NCI-H128 (cell line): Measurements from ENCODE around the gene NRARP.
"Not testable (repeated sequence)": the region's sequence is repeated elsewhere in the genome, so short reads cannot be mapped to it uniquely, and the experiment has no call there.

ENCODE experiments used
- DNase-seq: peaks from one replicate; lab custom pipeline; 2025; ENCODE audit not compliant: unreplicated experiment; lab: John Stamatoyannopoulos, UW

Gene NRARP

DNA sequence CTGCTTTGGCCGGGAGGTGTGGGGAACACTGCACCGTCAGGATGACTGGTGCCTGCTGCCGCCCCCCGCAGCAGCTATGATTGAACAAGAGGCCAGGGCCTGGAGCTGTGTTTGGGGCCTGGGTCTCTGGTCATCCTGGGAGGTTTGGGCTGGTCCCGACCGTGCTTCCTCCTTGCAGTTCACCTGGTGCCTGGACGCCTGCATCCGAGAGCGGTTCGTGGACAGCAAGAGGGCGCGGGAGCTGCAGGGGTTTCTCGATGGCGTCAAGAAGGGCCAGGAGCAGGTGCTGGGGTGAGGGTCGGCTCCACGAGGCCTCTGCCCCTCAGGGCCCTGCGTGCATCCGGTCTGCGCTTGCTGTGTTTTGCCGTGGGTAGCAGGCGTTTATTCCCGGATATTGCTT is 38.0 kb downstream of the NRARP start:
- no peak for DNase-seq

DNA sequence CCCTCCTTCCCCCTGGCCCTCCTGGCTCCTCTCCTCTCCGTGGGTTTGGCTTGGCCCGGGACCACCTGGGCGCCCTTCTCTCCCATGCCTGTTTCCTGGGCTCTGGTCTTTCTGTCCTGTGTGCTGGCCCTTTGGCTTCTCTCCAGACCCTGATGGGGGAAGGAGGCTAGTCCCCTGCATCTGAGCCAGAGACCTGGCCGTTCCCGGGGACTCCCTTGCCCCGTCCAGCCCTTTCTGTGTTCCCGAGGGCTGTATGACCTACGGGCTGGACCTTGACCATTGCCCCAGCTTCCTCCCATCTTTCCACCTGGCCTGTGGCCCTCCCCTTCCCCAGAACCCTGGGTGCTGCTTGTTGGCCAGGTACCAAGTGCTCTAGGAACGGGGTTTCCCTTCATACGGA is 38.6 kb downstream of the NRARP start:
- DNase-seq = no peak

DNA sequence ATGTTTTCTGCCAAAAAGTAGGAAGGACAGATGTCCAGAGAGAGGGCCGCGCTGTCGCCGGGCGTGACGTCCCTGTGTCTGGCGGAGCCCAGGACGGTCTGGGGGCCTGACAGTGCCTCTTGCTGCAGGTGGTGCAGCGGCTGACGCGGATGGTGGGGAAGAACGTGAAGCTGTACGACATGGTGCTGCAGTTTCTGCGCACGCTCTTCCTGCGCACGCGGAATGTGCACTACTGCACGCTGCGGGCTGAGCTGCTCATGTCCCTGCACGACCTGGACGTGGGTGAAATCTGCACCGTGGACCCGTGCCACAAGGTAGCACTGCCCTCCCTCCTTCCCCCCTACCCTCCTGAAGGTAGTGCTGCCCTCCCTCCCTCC is 39.2 kb downstream of the NRARP start:
- DNase-seq = no peak

DNA sequence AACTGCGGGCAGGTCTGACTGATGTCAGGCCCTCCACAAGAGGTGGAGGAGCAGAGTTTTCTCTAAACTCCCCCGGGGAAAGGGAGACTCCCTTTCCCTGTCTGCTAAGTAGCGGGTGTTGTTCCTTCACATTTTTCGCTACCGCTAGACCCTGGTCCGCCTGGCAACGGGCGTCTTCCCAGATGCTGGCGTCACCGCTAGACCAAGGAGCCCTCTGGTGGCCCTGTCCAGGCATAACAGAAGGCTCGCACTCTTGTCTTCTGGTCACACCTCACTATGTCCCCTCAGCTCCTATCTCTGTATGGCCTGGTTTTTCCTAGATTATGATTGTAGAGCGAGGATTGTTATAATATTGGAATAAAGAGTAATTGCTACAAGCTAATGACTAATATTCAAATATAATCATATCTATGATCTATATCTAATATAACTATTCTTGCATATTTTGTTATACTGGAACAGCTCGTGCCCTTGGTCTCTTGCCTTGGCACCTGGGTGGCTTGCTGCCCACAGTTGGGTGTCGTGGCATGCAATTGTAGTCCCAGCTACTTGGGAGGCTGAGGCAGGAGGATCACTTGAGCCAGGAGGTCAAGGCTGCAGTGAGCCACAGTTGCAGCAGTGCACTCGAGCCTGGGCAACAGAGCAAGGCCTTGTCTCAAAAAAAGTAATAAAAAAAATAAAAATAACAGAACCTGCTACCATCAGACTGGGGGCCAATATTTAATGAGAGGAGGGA is 39.7 kb downstream of the NRARP start:
- DNase-seq = not testable (repeated sequence)

DNA sequence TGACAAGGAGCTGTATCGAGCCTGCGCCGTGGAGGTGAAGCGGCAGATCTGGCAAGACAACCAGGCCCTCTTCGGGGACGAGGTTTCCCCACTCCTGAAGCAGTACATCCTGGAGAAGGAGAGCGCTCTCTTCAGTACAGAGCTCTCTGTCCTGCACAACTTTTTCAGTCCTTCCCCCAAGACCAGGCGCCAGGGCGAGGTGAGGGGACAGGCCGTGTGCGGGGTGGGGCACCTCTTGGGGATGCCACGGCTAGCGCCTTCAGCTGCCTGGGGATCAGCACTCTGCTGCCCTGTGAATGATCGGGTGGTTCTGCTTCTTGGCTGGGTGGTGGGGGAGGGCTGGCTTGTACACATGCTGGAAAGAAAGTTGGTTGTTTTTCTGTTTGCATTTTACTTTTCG is 45.2 kb downstream of the NRARP start:
- DNase-seq = no peak

DNA sequence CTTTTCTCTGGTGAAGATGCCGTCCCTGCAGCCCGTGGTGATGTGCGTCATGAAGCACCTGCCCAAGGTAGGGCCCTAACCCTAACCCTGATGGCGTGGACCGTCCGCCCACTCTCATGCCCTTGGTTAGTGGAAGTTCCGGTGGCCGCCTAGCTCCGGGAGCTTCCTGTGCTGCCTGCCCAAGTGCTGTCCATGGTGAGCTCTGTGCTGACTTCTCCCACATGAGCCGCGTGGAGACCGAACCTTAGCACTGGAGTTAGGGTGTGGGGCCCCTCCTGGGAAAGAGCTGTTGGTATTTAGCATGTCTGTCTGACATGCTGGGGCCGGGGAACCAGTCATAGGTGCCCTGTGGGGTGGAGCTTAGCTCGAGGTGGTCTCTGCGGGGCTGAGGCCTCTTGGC is 45.7 kb downstream of the NRARP start:
- no peak for DNase-seq

DNA sequence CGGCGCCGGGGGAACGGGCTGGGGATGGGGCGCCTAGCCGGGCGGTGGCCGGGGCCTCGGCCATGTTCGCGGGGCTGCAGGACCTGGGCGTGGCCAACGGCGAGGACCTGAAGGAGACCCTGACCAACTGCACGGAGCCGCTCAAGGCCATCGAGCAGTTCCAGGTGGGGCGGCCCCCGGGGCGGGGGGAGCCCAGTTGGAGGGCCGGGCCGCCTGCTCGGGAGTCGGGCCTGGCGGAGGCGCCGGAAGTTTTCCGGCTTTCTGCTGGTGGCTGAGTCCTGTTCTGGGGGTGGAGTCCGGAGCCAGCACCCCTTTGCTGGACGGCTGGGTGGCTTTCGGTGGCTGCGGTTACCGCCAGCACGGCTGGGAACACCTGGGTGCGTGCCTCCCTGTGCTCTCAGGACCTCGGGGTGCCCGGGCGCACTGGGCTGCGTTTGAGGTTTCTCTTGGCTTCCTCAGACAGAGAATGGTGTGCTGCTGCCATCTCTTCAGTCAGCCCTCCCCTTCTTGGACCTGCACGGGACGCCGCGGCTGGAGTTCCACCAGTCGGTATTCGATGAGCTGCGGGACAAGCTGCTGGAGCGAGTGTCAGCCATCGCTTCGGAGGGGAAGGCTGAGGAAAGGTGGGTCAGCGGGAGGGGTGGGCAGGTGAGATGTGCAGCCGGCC is 46.5 kb downstream of the NRARP start:
- no peak for DNase-seq

DNA sequence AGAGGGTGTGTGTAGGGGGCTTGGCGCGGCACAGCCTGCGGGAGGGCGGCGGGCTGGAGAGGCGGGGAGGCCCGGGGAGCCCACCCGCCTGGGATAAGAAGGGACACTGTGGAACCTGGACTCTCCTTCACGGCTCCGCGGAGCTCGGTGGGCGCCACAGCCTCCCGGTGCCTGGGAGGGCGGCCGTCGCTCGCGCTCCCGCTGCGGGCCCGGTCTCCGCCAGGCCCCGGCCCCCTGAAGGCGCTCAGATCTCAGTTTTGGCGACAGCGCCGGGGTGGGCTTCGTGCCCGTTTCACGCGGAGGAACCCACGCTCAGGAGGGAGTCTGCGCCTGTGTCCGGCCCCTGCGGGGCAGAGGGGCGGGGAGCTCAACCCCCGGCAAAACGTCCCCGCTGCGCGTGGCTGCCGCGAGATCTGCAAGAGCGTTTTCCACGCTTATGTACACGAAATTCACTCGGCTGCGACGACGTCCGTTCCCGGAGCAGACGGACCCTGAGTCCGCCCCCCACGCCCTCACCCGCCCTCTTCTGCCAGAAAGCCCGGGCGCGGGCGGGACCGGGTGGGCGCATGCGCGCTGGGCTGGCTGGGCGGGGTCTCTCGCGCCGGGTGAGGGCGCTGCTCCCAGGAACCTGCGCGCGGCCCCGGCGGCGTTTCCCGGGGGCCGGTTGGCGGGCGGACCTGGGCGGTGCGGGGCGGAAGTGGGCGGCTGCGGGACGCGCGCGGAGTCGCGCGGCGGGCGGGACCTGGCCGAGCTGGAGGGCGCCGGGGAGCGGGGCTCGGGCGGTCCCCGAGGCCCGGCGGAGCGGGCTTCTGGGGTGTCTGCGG is 47.2 kb downstream of the NRARP start, which contains the start of gene NELFB:
Gene NELFB, plus strand, starts transcription at position 704 of the 824 bp plus-strand sequence.
- DNase-seq = peak; percentile 85

DNA sequence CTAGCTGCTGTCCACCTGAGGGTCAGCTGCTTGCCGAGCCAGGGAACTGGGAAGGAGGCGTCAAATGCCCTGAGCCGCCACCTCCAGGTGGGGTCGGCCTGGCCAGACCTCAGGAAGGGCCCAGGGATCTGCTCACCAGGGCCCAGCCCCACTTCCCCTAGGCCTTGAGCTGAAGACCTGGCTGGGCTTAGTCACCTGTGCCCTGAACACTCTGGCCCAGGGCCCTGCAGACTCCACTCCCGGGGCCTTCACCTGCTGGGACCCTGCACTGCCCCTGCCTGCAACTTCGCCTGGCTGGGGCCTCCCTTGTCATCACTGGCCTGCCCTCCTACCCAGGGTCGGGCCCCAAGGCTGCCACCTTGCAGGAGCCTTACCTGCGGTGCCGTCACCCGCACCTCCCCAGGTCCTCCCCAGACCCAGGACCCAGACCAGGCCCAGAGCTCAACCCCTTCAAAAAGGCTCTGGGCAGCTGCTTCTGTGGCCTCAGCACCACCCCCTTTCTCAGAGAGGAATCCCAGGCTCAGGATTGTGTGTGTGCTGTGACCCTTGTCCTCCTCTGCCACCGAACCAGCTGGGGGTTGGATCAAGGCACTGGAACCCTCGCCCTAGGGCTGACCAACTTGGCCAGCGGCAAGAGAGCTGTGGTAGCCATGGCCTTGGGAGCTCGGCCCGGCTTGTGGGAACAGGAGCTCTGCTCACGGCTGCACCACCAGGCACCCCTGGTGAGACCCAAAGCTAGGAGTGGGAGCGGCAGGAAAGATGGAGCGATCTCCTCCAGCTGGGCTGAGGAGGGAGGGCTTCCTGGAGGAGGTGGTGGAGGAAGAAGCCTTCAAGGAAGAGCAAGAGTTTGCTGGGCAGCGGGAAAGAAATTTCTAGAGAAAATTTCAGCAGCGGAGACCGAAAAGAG is 48.1 kb downstream of the NRARP start:
- DNase-seq = no peak

DNA sequence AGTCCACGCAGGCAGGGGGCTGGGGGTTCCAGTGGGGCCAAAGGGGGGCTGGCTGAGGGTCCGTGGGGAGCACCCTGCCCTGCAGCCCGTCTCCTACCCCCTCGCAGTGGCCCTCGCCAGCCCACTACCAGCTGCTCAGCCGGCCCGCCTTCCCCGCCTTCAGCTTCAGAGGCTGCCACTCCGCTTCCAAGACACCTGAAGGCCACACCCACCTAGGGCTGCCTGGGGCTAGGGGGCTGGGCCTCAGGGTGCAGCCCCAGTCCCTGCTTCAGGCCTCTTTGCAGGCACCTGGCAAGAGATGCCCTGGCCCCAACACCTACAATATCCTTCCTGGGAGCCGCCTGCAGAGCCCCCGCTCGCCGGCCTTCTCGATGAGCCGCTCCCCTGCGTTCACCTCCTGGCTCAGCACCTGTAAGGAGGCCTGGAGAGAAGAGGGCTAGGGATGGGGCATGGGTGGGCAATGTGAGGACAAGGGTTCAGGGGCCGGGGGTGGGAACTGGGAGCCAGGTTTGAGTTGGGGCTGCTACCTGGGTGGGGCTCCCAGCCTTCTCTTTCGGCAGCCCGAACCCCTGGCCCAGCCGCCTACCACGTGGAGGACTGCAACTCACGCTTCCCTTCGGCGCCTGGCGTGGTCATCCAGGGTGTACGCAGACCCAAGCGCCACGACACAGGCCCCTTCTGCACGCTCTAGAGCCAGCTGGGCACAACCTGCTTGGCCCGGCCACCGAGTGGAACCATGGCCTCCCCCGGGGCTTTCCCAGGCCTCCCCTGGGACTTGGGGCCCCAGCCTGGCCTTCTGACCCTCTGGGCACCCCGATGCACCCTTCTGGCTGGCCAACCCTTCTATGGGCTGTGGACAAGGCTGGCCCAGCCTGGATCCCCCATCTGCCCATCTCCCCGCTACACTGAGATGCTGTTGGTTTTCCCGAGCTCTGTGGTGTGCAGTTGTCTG is 49.2 kb downstream of the NRARP start:
- DNase-seq = peak; percentile 43

DNA sequence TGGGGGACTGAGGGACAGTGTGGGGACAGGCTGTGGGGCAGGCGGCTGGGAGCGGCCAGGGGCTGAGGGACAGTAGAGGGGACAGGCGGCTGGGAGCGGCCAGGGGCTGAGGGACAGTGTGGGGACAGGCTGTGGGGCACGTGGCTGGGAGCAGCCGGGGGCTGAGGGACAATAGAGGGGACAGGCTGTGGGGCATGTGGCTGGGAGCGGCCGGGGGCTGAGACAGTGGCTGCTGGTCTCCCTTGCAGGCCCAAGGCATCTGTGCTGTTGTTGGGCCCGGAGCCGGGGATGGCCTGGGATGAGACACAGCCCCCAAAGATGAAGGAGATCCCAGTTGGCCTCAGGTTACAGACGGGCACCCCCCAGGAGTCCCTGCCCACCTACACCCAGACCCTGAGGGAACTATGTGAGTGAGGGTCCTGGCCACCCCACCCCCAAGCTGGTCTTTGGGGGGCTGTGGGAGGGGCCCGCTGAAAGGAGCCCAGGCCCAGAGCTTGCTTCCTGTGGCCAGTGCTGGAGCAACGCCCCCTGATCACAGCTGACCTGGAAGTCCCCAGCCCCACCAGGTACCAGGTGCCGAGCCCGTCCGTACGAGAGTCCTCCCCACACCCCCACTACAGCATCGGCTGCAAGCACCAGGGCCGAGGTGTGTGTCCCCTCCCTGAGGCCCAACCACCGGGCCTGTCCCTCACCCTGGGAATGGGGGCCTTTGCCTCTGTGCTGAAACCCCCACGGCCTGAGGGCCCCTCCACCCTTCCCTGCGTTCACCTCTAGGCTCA is 50.4 kb downstream of the NRARP start:
- no peak for DNase-seq

DNA sequence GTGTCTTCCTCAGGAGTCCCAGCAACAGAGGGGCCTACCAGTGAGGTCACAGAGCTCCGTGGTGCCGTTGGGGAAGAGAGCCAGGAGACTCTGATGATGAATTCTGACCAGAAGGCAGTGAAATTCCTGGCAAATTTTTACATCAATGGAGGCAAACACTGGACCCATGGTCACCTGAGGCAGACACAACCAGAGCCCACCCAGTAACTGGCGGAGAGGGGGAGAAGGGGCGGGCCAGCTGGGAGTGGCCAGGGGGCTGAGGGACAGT is 50.9 kb downstream of the NRARP start, which contains the start of gene STPG3:
Gene STPG3, plus strand, starts transcription at position 93 of the 268 bp plus-strand sequence. Its CDS starts 1 bp downstream, at position 94.
- no peak for DNase-seq

DNA sequence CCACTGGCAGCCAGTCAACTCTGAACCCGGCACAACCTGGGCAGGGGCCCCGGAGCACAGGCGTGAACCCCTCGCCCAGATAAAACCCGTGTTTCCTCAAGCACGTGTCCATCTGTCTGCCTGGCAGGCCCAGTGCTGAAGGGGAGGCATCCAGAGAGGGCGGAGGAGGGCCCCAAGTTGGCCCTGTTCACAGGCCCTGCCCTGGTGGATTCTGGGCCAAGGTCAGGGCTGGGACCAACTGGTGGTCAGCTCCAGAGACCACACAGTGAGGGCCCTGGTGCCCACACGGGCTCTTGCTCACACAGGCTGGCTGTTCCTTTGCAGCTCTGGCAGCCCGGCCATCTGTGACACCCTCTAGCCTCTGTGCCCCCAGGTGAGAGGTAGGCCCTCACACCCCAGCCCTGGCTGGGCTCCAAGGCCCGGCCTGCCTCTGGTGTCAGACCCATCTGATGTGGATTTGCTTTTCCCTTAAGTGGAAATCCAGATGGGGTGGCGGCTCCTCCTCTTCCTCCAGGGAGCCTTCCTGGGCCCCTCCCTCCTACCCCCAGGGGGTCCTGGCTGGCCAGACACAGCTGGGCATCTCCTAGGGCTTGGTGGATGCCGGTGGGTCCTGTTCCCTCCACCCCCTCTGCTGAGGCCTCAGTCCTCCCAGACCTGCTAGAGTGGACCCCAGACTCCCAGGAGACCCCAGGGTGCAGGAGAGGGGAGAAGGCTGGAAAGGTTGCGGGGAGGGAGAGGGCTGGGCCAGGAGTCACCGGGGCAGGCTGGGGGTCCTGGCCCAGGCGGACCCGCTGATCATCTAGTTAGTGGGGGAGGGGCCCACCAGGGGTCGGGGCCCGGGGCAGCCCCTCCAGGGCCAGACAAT is 51.5 kb downstream of the NRARP start:
- no peak for DNase-seq
